22Rv1 (cell line): Measurements from ENCODE around the gene EIF2S1.

ENCODE experiments used
- ZFX ChIP-seq: fragments of 450-650 bp; IDR thresholded peaks from 2 replicates; pipeline ENCODE4 v1.6.1; 2017; ENCODE audit warnings: antibody characterized with exemption, borderline replicate concordance
- TF ChIP-seq, protein P1 (sequence below): fragments of 450-650 bp; IDR thresholded peaks from 2 replicates; pipeline ENCODE4 v1.5.1; 2017; ENCODE audit warnings: mild to moderate bottlenecking

DNA sequence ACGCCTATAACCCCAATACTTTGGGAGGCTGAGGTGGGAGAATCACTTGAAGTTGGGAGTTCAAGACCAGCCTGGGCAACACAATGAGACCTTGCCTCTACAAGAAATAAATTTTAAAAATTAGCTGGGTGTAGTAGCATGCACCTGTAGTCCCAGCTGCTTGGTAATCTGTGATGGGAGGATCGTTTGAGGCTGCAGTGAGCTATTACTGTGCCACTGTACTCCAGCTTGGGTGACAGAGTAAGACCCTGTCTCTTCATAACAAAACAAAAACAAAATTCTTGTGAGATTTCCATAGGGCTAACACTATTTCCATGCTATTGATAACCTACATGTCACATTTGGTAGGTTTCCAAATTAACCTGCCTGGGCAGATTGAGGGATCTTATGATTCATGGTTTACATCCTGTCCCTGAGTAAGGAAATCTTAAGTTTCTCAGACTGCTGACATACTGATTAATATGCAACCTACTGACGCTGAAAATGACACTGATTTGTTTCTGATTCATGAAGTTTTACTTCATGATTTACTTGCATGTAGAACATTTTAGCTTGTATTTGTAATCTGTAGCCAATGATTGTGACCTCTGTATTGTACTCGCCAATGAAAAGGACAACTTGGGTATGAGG lies 16.4 kb upstream of the EIF2S1 start:
- TF ChIP-seq, protein P1, sequence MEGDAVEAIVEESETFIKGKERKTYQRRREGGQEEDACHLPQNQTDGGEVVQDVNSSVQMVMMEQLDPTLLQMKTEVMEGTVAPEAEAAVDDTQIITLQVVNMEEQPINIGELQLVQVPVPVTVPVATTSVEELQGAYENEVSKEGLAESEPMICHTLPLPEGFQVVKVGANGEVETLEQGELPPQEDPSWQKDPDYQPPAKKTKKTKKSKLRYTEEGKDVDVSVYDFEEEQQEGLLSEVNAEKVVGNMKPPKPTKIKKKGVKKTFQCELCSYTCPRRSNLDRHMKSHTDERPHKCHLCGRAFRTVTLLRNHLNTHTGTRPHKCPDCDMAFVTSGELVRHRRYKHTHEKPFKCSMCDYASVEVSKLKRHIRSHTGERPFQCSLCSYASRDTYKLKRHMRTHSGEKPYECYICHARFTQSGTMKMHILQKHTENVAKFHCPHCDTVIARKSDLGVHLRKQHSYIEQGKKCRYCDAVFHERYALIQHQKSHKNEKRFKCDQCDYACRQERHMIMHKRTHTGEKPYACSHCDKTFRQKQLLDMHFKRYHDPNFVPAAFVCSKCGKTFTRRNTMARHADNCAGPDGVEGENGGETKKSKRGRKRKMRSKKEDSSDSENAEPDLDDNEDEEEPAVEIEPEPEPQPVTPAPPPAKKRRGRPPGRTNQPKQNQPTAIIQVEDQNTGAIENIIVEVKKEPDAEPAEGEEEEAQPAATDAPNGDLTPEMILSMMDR = no peak
- no peak for TF ChIP-seq ZFX
